ENCODE measurements around the gene KIF21A.

DNA sequence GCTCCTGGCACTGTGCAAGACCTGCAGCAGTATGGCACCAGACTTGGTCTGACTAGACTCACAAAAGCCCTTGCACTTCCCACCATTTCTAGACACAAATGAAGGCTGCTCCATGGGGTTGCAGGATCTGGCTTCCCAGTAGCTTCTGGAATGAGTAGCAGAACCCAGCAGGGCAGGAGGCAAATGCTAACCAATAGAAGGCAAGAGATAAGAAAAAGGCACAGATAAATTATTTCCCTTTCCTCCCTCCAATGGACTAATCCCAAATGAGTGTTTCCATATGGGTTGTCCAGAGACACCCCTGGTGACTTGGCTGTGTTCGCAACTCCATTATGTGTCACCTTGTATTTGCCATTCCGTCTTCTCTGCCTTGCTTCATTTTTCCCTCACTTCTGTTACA, 49.7 kb downstream of the KIF21A start:
- TF ChIP-seq, protein P1, sequence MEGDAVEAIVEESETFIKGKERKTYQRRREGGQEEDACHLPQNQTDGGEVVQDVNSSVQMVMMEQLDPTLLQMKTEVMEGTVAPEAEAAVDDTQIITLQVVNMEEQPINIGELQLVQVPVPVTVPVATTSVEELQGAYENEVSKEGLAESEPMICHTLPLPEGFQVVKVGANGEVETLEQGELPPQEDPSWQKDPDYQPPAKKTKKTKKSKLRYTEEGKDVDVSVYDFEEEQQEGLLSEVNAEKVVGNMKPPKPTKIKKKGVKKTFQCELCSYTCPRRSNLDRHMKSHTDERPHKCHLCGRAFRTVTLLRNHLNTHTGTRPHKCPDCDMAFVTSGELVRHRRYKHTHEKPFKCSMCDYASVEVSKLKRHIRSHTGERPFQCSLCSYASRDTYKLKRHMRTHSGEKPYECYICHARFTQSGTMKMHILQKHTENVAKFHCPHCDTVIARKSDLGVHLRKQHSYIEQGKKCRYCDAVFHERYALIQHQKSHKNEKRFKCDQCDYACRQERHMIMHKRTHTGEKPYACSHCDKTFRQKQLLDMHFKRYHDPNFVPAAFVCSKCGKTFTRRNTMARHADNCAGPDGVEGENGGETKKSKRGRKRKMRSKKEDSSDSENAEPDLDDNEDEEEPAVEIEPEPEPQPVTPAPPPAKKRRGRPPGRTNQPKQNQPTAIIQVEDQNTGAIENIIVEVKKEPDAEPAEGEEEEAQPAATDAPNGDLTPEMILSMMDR (conservative IDR thresholded peaks at IDR 0.05; ENCODE audit: low read length), result no peak
- TF ChIP-seq EZH2phosphoT487 (IDR thresholded peaks at IDR 0.05; ENCODE audit: borderline replicate concordance, low read depth, low read length), result no peak

Data from OCI-LY7 (cell line).